Measurements from ENCODE around the gene BTBD2. TPM values are rescaled to one million over a fixed set of nuclear protein-coding genes. Genes with fewer than 3 reads are reported as not detected.

Gene BTBD2
- total RNA-seq, 1 donor from 2014 or later: 102 TPM

DNA sequence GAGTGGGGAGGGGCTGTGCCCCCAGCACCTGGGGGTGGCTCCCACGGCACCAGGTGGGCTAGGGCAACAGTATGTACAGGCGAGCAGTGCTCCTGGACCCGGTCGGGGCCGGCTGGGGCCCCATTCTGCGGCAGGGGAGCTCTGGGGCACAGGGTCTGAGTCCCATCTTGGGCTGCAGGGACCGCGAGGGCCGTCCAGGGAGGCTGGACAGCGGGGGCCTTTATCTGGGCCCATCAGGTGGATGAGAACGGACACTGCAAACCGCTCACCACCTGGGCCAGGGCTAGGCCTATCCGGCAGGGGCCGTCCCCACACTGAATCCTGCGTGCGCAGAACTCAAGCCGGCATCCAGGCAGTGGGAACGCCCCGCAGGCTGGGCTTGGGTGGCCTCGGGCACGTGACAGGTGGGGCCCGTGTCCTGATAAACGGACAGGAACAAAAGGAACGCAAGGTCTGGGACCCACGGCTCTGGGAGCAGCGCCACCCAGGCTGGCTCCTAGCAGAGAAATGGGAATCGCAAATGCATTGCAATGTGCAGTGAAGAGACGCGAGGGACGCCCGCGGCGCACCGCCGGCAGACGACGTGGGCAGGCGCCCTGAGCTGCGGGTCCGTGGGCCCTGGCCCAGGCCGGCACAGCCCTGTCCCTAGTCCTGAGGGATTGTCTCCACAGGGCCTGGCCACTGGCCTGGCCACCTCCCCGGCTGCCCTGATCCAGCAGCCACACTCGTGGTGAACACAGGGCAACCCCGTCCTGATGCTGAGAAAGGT, 29.7 kb downstream of the BTBD2 start:
- DNase-seq (ENCODE audit: low spot score): no peak

DNA sequence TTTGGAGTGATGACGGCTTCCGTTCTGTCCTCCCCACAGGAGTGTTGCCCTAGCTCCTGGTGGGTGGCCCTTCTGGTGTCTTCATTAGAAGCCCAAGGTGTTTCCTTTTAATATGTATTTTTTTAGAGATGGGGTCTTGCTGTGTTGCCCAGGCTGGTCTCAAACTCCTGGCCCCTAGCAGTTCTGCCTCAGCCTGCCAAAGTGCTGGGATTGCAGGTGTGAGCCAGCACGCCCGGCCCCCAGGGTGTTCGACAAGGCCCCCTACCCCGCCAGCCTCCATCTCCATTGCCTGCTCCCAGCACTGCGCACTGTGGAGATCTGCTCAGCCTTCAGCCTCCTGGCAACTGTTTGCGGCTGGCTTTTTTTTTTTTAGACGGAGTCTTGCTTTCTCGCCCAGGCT, 31.2 kb downstream of the BTBD2 start:
- no peak for DNase-seq (ENCODE audit: low spot score)

DNA sequence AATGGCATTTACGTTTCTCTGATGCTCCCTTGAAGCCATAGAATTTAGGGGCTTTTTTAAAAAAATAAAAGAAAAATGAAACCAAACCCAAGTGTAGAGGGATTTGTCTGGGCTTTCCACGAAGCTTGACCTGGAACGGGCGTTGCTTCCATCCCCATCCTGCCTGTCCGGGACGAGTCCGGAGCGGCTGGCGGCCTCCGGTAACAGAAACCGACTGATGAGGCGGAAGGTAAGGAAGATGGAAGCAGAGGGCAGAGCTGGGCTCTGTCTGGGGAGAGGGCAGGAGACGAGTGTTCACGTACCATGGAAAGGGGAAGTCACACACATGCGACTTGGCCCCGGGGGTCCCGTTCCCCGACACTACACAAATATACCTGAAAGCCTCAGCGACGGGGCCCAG, 34.3 kb downstream of the BTBD2 start:
- no peak for DNase-seq (ENCODE audit: low spot score)

DNA sequence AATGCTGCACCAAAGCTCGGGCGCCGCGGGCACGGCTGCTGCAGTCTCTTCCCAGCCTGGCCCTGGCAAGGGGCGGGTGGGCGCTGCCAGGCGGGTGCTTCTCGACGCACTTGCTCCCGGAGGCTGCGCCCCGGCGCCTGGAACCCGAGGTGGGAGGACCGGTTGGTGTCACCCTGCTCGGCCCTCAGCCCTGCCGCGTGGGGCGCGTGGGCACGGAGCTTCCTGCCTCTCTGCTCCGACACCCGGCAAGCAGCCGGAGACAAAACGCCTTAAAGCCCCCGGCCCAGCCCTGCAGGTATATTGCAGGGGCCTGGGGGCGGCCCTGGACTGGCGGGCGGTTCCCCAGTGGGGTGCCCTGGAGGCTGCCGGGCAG, 34.7 kb downstream of the BTBD2 start:
- no peak for DNase-seq (ENCODE audit: low spot score)

DNA sequence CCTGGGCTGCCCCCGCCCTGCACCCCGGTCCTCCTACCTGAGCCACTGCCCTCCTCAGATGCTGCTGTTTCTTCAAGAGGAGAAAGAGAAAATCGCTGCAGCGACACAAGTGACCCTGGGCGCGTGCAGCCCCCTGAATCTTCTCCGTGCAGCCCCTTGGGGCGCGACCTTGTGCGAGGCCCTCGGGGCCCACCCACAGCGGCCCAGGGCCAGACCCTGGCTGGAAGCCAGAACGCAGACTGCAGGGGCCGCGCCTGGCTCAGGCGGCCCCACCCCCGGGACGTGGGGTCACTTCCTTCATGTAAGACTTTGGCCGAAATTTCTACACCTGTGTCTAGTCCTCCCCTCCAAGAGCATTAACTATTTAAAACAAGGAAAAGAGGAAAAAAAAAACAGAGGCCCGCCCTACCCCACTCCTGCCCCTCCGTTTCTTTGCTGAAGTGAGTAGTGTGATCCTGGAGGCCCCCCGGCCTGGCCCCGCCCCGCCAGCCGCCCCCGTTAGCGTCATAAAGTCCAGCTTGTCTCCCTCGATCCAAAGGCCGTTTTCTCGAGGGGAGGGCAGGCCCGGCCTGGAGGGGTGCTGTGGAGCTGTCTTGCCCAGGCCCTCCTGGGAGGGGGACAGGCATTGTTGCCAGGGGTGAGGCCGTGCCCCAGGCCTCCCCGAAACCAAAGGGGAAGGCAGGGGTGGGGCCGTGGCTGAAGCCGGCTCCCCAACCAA, 35.3 kb downstream of the BTBD2 start:
- DNase-seq (ENCODE audit: low spot score): no peak

DNA sequence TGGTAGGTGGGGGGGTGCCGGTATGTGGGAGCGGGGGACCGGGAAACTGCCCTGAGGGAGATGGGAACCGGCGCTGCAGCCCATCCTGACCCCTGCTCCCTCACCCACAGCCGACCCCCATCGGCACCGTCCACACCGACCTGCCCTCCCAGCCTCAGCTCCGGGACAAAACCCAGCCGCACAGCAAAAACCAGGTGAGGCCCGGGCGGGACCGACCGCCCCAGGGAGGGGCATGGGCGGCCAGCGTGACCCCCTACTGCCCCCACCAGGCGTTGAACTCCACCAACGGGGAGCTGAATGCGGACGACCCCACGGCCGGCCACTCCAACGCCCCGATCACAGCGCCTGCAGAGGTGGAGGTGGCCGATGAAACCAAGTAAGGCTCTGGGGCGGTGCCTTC, 35.9 kb downstream of the BTBD2 start:
- DNase-seq (ENCODE audit: low spot score): no peak

DNA sequence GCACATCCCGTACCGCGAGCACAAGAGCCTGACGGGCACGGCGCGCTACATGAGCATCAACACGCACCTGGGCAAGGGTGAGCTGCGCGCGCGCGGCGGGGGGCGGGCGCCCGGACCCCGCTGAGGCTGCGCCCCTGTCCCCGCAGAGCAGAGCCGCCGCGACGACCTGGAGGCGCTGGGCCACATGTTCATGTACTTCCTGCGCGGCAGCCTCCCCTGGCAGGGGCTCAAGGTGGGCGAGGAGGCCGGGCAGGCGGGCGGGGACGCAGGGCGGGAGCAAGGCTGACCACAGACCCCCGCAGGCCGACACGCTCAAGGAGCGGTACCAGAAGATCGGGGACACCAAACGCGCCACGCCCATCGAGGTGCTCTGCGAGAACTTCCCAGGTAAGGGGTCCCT, 36.5 kb downstream of the BTBD2 start:
- DNase-seq (ENCODE audit: low spot score): no peak

DNA sequence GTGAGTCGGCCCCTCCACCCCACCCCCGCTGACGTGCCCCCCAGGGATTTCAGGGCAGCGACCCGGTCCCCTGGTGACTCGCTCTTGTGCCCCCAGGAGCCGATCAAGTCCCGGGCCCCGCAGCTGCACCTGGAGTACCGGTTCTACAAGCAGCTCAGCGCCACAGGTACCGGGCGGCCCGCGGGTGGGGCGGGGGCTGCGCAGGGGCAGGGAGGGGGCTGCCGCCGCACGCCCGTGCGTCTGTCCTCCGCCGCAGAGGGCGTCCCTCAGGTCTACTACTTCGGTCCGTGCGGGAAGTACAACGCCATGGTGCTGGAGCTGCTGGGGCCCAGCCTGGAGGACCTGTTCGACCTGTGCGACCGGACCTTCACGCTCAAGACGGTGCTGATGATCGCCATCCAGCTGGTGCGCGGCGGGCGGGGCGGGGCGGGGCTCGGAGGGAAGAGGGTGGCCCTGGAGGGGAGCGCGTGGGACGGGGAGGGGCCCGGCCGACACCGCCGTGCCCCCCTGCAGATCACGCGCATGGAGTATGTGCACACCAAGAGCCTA, 37.1 kb downstream of the BTBD2 start:
- no peak for DNase-seq (ENCODE audit: low spot score)

DNA sequence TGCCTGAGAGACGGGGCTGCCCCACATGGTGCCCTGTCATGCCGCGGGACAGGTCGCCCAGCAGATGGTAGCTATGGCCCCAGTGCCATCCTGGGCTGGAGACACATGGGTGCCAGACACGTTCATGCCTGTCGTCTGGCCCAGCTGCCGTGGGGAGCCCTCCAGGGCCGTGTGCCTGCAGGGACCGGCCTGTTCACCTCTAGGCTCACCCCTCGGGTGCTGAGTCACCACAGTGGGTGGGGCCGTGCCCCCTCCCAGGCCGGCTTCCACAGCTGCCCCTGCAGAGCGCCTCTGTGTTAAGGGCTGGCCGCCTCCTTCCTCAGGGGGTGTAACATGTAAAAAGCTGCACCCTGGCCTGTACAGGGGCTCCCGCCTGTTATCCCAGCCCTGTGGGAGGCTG, 38.4 kb downstream of the BTBD2 start:
- DNase-seq (ENCODE audit: low spot score): no peak

DNA sequence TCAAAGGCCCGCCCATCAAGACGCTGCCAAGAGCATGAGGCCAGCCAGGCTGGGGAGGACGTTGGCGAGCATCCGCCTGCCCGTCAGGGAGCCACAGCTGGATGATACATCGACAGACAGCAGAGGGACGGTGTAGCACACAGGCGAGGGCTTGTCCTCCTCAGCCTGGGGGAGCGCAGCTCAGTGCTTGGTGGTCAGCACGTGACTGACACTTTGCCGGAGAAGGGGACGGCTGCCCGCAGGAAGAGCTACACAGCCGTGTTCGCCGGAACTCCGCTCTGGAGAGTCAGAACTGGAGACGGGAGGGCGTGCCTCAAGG, 40.4 kb downstream of the BTBD2 start:
- DNase-seq (ENCODE audit: low spot score): no peak

DNA sequence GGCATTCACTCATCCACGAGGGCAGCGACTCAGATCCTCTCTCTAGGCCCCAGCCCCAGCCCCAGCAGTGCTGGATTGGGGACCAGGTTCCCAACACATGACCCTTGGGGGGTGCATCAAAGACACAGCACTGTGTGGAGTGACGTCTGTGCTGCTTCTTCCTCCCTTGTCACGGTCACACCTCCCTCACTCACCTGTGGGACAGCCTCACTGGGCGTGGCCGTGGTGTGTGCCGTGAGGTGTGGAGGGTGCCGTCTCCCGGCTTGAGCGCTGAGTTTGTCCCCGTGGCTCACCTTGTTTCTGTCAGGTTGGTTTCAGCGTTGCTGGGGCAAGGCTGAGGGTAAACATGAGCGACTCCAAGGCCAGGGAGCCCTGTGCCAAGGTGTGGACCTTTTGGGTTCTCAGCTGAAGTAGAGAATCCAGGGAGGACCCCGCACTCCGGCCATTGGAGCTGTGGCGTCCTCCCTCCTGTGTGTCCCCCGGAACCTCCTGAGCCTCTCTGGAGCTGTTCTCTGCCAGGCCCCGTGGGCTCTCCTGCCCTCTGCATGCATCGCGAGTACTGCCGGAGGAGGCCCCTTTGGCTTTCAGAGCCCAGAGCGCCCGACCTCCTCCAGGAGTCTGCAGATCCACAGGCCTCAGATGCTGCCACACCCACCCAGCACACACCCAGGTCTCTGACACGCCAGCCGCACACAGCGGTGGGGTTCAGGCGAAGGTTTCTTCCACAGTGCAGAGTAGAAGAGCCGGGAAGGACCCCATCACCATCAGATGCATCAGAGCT, 40.9 kb downstream of the BTBD2 start:
- no peak for DNase-seq (ENCODE audit: low spot score)

DNA sequence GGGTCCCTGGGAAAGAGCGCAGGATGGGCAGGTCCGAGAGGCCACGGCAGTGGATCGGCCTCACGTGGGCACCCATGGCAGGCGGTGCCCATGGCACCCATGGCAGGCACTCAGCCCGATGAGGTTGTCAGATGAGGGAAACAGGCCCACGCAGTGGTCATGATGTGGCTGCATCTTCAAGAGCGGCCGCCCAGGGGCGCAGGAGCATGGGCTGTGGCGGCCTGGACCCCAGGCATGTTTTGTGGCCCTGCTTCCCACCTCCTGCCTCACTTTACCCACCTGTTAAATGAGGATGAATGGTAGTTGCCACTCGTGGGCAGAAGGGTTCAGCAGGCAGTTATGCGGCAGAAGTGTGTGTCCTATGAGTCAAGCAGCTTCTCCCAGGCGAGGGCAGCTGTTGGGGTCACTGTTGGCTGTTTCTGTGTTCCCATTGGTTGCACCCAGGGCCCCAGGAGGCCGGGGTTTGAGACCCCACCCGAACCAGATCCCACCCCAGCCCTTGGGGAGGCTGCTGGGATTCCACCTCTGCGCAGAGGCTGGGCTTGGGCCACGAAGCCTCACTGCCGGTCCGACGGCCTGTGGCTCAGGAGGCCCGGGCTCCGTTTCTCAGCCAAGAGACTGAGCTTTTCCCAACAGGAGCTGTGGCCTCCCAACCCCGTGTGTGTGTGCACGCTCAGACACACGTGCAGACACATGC, 44.6 kb downstream of the BTBD2 start:
- no peak for DNase-seq (ENCODE audit: low spot score)

DNA sequence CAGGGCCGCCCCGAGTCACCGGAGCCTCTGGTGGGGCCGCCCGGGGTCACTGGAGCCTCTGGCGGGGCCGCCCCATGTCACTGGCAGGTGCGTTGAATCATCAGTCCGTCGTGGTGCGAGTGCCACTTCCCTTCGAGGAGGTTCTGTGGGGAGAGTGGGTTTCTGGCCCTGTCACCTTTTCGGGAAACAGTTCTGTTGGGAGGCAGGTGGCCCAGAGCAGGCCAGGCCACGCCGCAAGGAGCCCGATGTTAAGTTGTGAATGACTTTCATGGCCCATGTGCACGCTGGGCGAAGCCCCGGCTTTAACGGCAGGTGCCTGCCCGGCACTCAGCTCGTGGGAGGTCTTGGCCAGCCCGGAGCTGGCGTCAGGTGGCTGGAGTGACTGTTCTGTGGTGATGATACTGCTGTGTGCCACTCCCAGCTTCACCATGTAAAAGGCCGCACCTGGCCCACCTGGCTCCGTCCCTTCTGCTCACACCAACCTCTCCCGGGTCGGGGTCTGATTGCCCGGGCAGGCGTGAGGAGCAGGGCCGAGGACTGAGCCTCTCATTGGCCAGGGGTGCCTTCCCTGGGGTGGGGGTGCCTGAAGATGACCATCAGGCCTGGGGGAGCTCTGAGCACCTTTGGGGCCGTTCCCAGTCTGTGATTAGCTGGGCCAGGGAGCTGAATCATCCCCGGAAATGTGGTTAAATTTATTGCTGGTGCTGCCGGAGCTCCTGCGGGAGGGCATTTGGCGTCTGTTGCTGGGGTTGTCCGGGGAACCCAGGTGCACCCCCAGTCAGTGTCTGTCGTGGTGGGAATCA, 45.3 kb downstream of the BTBD2 start:
- DNase-seq (ENCODE audit: low spot score): no peak

DNA sequence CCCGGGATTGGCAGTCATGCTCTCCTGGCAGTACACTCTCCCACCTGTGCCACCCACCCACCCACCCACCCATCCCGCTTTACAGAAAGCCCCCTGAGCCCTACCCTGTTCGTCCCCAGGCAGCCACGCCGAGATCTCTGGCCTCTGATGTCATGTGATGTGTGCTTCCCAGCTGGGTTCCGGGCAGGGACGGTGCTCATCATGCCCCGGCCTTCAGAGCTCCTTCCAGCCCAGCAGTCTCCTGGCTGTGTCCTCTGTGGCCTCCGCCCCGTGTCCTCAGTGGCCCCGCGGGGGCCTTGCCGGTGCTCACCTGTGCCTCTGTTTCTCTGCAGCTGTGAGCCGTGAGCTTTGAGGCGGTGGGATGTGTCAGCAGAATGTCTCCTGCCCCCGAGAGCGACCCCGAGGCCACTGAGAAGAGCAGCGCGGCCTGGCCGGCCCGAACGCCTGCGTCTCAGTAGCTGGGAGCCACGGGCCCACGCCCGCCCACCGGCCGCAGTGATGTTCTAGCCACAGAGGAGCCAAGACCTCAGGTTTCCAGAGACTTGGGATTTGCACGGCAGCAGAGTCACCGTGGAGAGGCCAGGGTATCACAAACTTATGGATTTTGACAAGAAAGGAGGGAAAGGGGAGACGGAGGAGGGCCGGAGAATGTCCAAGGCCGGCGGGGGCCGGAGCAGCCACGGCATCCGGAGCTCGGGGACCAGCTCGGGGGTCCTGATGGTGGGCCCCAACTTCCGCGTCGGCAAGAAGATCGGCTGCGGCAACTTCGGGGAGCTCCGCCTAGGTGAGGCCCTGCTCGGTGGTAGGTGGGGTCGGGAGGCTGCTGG, 46.1 kb downstream of the BTBD2 start:
- DNase-seq (ENCODE audit: low spot score): no peak

DNA sequence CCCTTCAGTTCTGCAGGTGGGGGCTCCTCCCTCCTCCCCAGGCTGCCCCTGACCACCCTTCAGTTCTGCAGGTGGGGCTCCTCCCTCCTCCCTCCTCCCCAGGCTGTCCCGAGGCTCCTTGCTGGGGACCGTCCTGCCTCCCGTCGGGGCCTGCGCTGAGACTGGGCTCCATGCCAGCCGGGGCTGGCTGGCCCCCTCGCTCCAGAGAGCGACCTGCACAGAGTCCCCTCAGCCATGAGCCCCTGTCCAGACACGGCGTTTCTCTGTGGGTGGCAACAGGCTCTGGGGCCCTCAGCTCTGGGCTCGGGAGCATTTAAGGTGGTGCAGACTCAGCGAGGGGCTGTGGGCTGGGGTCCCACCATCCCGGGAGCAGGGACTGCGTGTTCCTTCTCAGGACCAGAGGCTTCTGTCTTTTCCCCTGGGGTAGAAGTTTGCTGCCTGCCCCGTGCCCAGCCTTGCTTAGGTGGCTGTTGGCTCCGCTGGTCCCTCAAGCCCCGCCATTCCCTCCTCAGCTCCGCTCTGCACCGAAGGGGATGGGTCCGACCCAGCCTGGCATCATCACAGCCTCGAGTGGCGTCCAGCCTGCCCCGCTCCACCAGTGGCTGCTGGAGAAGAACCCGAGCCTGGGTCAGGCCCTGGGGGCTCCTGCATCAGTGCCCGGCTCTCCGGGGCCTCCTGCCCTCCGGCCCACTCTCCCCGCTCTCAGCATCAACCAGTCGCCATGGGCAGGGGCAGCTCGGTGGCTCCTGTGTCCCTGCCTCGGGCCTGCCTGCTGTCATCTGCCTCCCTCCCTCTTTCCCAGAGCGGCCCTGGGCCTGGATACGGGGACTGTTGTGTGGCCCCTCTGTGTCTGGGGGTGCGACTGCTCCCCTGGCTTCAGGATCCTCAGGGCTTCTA, 47.0 kb downstream of the BTBD2 start:
- DNase-seq (ENCODE audit: low spot score): no peak

DNA sequence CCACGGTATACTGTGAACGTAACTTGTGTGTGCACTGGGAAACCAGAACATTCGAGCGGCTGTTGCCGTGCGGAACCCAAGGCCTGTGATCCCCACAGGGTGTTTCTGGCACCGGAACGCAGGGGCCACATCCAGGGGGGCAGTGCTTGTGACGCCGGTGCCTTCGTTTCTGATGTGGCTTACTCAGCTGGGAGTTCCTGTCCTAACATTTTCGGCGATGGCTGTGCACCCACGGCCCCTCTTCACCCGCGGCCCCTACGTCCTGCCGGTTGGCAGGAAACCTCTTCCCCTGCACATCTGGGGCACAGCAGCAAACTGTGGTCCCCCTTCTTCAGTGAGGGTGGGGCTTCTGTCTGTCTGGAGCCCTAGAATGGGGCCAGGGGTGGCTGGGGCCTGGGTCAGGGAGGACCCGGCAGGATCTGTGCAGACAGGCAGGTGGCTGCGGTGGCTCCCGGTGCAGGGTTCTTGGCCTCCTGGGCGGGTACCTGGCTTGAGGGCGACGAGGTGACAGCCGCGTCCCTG, 48.4 kb downstream of the BTBD2 start:
- DNase-seq (ENCODE audit: low spot score): no peak

DNA sequence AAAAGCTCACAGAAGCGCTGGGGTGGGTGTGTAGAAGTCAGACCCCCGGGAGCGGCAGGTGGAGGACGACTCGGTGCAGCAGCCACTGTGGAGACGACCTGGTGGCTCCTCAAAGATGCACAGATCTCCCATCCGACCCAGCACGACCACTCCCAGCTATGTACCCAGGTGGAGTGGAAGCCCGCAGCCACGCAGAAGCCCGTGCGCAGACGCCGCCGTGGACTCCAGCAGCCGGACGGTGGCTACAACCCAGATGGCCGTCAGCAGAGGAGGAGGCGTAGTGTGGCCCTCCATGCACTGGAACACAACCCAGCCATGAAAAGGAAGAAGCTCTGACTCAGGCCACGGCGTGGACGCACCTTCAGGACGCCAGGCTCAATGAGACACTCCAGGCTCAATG, 52.8 kb downstream of the BTBD2 start:
- no peak for DNase-seq (ENCODE audit: low spot score)

DNA sequence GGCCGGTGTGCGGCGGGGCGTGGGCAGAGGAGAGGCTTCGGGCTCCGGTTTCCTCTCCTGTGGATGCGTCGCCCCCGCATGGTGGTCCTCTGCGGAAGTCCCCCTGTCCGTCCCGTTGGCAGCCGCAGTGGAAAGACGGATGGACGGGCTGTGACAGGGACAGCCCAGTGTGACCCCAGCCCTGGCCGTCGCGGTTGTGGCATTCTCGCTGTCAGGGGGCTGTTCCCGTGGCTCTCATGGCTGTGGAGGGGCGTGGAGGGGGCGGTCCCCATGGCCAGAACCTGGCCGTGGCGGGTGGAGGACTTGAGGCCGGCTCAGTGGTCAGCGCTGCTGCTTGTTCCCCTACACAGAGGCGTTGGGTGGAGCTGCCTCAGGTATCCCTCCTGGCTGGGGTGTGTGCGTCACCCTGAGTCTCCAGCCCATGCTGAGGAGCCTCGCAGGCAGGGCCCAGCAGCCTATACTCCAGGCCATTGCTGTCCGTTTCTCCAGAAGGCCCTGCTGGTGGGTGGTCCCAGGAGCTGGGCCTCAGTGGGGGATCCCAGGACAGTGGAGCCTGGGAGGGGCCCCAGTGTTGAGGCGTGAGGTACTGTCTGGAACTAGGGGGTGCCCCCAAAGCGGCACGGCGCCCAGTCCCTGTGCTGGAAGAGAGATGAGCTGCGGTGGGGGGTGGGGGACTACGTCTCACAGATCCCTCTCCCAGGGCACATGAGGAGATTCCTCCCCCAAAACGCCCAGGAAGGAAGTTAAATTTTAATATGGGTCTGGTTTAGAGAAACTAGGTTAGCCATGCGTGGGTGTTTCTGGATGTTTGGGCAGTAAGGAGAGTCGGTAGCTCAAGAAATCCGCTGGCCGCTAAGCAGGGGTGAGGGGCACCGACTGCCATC, 54.3 kb downstream of the BTBD2 start:
- DNase-seq (ENCODE audit: low spot score): no peak
